GM15510 (cell line): ENCODE data around the gene MBOAT1.

Experiments
- POLR2A ChIP-seq: IDR thresholded peaks from 3 replicates; pipeline ENCODE4 v1.6.1; 2011; ENCODE audit warnings: borderline replicate concordance; ENCODE audit not compliant: insufficient read length; ENCODE audit errors: extremely low read depth

The MBOAT1 gene

DNA sequence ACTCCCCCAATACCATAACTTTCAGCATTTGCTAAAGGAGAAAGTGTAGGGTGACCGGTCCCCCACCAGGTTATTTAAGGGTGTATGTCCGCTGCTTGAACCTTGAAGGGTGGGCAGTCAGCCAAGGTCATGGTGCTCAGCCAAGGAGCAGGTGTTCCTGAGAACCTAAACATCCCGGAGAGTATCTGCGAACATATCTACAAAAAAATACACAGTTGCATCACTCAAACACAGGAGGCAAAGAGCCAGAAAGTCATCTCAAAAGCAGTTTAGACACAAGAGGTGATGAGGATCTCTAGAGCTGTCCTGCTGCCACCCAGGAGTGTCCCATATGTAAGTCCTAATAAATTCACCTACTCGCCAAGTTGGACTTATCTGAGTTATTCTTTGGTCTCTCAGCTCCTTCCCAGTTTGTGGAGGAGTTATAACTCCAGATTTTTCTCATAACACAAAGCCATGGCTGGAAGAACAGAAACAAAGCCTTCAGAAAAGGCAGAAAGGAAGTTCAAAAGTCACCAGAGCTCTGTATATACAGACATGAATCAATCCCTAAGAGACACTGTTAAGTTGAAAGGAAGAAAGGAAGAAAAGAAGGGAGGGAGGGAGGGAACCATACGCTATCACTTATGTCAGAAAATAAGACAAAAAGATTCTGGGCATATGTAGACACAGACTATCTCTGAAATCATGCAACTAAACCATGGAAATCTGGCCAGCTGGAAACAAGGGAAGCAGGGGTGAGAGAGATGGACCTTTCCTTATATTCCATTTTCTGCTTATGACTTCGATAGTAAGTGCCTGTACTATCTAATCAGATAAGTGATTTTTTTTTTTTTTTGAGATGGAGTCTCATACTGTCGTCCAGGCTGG lies 11.3 kb downstream of the MBOAT1 start:
- TF ChIP-seq POLR2A: no peak

DNA sequence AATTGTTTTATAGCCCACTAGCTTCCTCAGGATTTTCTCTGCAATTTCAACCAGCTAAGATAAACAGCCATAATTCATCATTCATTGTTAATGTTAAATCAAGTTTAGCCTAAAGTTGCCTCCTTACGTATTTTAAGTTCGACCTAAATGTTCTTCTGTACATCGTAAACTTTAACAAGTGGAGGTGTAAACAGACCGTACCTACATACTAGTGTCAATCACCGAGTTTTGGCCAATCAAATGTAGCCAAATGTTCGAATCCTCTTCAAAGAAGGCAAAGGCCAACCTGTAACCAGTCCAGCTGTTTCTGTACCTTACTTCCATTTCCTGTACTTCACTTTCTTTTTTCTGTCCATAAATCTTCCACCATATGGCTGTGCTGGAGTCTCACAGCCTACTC lies 13.5 kb downstream of the MBOAT1 start:
- TF ChIP-seq POLR2A: no peak

- TF ChIP-seq POLR2A: no peak
Observed at GRCh38 chr6:20198156-20198774, 14.0 kb downstream of the MBOAT1 start.

DNA sequence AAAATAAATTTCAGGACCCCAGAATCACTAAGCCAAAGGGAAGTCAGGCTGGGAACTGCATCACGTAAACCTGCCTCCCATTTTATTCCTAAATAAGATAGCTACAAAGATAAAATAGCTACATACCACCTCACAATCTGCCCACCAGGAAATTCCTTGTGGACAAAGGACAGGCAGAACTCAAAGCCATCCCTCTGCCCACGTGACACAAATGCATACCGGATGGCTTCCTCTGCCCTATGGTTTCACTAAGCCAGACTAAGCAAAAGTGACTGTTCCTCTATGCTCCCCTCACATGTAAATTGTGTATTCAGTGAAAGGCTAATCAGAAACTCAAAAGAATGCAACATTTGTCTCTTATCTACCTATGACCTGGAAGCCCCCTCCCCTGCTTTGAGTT lies 15.0 kb downstream of the MBOAT1 start:
- no peak for TF ChIP-seq POLR2A

DNA sequence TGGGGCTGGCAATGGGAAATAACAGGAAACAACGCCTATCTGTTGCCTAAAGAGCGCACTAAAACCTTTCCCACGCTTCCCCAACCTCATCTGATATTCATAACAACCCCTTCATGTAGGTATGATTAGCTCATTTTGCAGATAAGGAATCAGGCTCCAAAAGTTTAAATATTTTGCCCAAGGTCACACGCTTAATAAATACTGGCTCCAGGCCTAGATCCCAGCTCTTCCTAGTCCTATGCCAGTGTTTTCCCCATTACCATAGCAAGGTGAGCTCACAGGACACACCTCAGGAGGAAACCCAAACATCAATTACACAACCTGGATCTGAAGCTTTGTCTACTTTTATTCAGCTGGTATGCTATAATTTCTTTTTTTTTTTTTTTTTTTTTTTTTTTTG lies 19.6 kb downstream of the MBOAT1 start:
- no peak for TF ChIP-seq POLR2A

GRCh38 chr6:20191992-20192391 lies 20.3 kb downstream of the MBOAT1 start:
- TF ChIP-seq POLR2A: no peak

GRCh38 chr6:20188630-20189075 lies 23.6 kb downstream of the MBOAT1 start:
- no peak for TF ChIP-seq POLR2A

GRCh38 chr6:20186981-20187380 lies 25.3 kb downstream of the MBOAT1 start:
- no peak for TF ChIP-seq POLR2A

- no peak for TF ChIP-seq POLR2A
Observed at GRCh38 chr6:20183706-20184105, 28.6 kb downstream of the MBOAT1 start.

- no peak for TF ChIP-seq POLR2A
Observed at GRCh38 chr6:20182926-20183521, 29.2 kb downstream of the MBOAT1 start.

DNA sequence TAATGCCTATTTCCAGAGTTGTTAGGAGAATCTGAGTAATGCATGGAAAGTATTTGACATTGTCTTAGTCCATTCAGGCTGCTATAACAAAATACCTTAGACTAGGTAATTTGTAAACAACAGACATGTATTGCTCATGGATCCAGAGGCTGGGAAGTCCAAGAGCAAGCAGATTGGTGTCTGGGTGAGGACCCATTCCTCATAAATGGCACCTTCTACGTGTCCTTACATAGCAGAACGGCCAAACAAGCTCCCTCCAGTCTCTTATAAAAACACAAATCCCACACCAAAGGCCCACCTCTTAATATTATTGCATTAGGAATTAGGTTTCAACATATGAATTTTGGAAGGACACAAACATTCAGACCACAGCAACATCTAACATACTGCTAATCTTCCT lies 30.2 kb downstream of the MBOAT1 start:
- no peak for TF ChIP-seq POLR2A

DNA sequence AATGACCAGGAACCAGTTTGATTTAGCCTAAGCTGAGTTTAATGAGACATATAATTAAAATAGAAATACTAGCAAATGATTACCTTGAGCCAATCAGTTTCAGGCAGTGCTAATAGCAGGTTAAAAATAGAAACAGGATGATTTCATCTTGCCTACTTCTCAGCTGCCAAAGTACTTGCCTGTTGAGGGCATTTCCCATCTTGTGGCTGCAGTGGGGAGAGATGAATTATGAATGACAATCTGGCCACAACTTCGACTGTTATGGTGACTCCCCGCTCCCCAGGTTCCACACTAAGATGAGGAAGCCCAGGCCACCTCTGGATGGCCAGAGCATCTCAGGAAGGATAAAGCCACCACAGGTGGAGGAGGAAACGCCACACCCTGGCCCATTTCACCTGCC lies 31.3 kb downstream of the MBOAT1 start:
- no peak for TF ChIP-seq POLR2A

DNA sequence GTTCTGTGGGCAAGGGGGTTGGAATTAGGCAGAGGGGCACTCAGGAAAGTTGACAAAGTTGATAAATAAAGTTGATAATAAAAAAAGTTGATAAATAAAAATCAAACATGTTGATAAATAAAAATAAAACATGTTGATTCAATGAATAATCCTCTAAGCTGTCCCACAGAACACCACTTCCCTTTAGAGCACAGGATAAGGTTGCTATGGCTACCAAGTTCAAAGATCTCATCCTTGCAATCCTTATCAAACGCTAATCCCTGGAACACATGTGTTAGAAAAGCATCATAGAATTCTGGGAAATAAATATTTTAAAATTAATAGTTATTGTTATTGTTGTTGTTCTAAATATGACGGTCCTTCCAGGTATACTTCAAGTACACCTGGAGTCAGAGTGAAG lies 33.9 kb downstream of the MBOAT1 start:
- no peak for TF ChIP-seq POLR2A

DNA sequence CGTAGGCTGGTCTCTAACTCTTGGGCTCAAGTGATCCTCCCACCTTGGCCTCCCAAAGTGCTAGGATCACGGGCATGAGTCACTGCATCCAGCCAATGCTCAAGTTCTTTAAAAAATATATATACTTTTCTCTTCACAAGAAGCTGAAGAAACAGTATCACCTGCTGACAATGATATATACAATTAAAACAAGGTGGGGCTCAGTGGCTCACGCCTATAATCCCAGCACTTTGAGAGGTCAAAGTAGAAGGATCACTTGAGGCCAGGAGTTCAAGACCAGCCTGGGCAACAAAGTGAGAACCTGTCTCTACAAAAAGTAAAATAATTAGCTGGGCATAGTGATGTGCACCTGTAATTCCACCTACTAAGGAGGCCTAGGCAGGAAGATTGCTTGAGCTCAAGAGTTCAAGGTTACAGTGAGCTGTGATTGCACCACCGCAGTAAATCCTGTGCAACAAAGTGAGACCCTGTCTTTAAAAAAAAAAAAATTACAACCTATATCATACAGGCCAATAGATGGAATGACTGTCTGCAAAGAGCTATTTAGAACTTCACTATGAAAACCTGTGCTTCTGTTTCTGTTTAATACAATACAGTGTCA lies 36.4 kb downstream of the MBOAT1 start:
- TF ChIP-seq POLR2A: no peak
